Natural killer cell (primary cell): ENCODE results near the gene ETNK1. TPM values are rescaled to one million over a fixed set of nuclear protein-coding genes. Genes with fewer than 3 reads are reported as not detected.
A peak's percentile ranks its signal among the peaks of the same experiment; 100 is the strongest.

ENCODE experiments used
- ATAC-seq, 3 donors: fragments of 150-1000 bp in 2 of 3; fragments of 200-7000 bp in 1 of 3; cut with Tn5 transposase; 1 replicate in 1 of 3; 2 replicates in 2 of 3; pipeline ENCODE4 v1.10.0; 2021; ENCODE audit warnings: mild to moderate bottlenecking in 2 of 3, moderate library complexity in 2 of 3
- DNase-seq, 2 donors: peaks; one replicate each; pipeline versions ENCODE4 v3.0.0 to v3.0.0-alpha.2; 2013 to 2021; ENCODE audit warnings: mixed read lengths in 1 of 2
- H3K27ac ChIP-seq: one replicate; pipeline ENCODE4 v1.5.1; 2013; ENCODE audit warnings: mild to moderate bottlenecking, low read length
- H3K27me3 ChIP-seq: one replicate; pipeline ENCODE4 v1.6.1; 2013; ENCODE audit warnings: low read length; ENCODE audit not compliant: control insufficient read depth, insufficient read depth
- H3K36me3 ChIP-seq: one replicate; pipeline ENCODE4 v1.6.1; 2013; ENCODE audit warnings: low read length; ENCODE audit not compliant: control insufficient read depth, insufficient read depth
- H3K4me1 ChIP-seq: one replicate; pipeline ENCODE4 v1.6.1; 2013; ENCODE audit warnings: low read length; ENCODE audit not compliant: control insufficient read depth, insufficient read depth
- H3K4me3 ChIP-seq: one replicate; pipeline ENCODE4 v1.5.1; 2013; ENCODE audit warnings: low read length
- H3K9me3 ChIP-seq: one replicate; pipeline ENCODE4 v1.6.1; 2013; ENCODE audit warnings: low read length; ENCODE audit not compliant: control insufficient read depth, insufficient read depth
- H3K27ac Mint-ChIP-seq, 2 donors: one replicate each; pipeline ENCODE4 v1.8.0; 2022; ENCODE audit warnings: mild to moderate bottlenecking in 2 of 2, mixed read lengths in 2 of 2, moderate library complexity in 1 of 2
- H3K27me3 Mint-ChIP-seq, 2 donors: one replicate each; pipeline ENCODE4 v1.8.0; 2022; ENCODE audit warnings: low read depth in 2 of 2, mixed read lengths in 2 of 2
- H3K36me3 Mint-ChIP-seq: one replicate; pipeline ENCODE4 v1.8.0; 2022; ENCODE audit warnings: mixed read lengths
- H3K4me1 Mint-ChIP-seq, 2 donors: one replicate each; pipeline ENCODE4 v1.8.0; 2022; ENCODE audit warnings: mixed read lengths in 2 of 2
- H3K4me3 Mint-ChIP-seq: one replicate; pipeline ENCODE4 v1.8.0; 2022; ENCODE audit warnings: mild to moderate bottlenecking, moderate library complexity, mixed read lengths
- H3K9me3 Mint-ChIP-seq, 2 donors: one replicate each; pipeline ENCODE4 v1.8.0; 2022; ENCODE audit warnings: mixed read lengths in 2 of 2
- WGBS: methylation state at CpG from one replicate; pipeline ENCODE4 v1.1.7; 2013; ENCODE audit warnings: missing lambda C conversion rate; ENCODE audit not compliant: insufficient coverage; 5-methylcytosine and 5-hydroxymethylcytosine counted together
- intact Hi-C: fragments of 100-400 bp; cut with micrococcal nuclease; formaldehyde crosslinking; loops from one replicate; pipeline ENCODE4 v1.14.2; 2022
- total RNA-seq, 4 donors: library from RNA; stranded (reverse); fragments of 120-200 nt in 1 of 4; gene quantifications; one replicate each; pipeline versions ENCODE4 v1.2.3 to v1.2.4, GENCODE V29; 2013 to 2022
- TF ChIP-seq, protein P1 (sequence below): fragments of 200-600 bp; IDR thresholded peaks from one replicate; pipeline ENCODE4 v1.8.0; 2022; ENCODE audit warnings: antibody characterized with exemption

ETNK1 gene
- total RNA-seq, 3 donors from 2014 or later (not counting 1 experiment from before 2014, with no cell fraction given) = 77.6 to 101 (median 85.2) TPM

- Mint-ChIP-seq H3K36me3 (no peaks in the 10 kb centered on the region), H3K4me1 (peaks cover 4 to 5% of the 10 kb centered on the region in 2 donors), H3K27ac (no peak overlapping the region), H3K4me3 (no peak overlapping the region), H3K27me3 (no peaks in the 10 kb centered on the region), H3K9me3 (no peaks in the 10 kb centered on the region)
- no peaks in the 10 kb centered on the region for H3K4me1 ChIP-seq
- H3K27me3 ChIP-seq = no peaks in the 10 kb centered on the region
- H3K9me3 ChIP-seq = no peaks in the 10 kb centered on the region
- no peak overlapping the region for H3K27ac ChIP-seq
- H3K36me3 ChIP-seq = peaks cover 25% of the 10 kb centered on the region
- 94% methylated on average over 5 of the region's 6 CpGs for WGBS
- H3K4me3 ChIP-seq = no peak overlapping the region
- TF ChIP-seq, protein P1, sequence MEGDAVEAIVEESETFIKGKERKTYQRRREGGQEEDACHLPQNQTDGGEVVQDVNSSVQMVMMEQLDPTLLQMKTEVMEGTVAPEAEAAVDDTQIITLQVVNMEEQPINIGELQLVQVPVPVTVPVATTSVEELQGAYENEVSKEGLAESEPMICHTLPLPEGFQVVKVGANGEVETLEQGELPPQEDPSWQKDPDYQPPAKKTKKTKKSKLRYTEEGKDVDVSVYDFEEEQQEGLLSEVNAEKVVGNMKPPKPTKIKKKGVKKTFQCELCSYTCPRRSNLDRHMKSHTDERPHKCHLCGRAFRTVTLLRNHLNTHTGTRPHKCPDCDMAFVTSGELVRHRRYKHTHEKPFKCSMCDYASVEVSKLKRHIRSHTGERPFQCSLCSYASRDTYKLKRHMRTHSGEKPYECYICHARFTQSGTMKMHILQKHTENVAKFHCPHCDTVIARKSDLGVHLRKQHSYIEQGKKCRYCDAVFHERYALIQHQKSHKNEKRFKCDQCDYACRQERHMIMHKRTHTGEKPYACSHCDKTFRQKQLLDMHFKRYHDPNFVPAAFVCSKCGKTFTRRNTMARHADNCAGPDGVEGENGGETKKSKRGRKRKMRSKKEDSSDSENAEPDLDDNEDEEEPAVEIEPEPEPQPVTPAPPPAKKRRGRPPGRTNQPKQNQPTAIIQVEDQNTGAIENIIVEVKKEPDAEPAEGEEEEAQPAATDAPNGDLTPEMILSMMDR = no peak
- DNase-seq = no peak
- intact Hi-C loops = no loop called here
- no peak for ATAC-seq
Measured at GRCh38 chr12:22668441-22668840, 43.5 kb downstream of the ETNK1 start.

DNA sequence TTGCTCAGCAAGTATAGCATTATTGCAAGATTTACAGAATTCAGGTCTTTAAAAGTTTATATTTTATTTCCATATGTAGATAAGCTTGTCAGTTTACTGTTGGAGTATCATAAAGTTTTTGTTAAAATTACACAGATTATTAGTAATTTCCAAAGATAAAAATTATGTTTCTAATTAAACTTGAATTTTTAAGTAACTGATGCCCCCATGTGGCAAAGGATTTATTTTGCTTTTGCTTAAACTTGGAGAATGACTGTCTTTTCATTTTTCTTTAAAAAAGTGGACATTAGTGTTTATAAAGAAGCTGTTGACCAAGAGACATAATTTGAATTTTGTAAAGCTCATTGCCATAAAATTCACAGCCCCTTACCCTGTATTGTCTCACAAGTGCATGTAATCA, 45.8 kb downstream of the ETNK1 start:
- ATAC-seq = no peak
- no peaks in the 10 kb centered on the region for H3K27me3 Mint-ChIP-seq
- intact Hi-C loops = no loop called here

GRCh38 chr12:22672951-22673350, 48.0 kb downstream of the ETNK1 start:
- intact Hi-C loops = no loop called here
- no peaks in the 10 kb centered on the region for H3K9me3 ChIP-seq
- Mint-ChIP-seq H3K4me3 (no peak overlapping the region), H3K4me1 (peaks cover 5 to 16% of the 10 kb centered on the region in 2 donors), H3K27me3 (no peaks in the 10 kb centered on the region), H3K36me3 (peaks cover 6% of the 10 kb centered on the region), H3K27ac (no peak overlapping the region), H3K9me3 (no peaks in the 10 kb centered on the region)
- H3K27me3 ChIP-seq = no peaks in the 10 kb centered on the region
- H3K36me3 ChIP-seq = peaks cover 37% of the 10 kb centered on the region
- no peak for ATAC-seq
- 99% methylated on average over 3 of the region's 3 CpGs for WGBS
- no peak for DNase-seq
- TF ChIP-seq, protein P1 = no peak
- H3K4me1 ChIP-seq = no peaks in the 10 kb centered on the region
- H3K4me3 ChIP-seq = no peak overlapping the region
- no peak overlapping the region for H3K27ac ChIP-seq

More for the DNA sequence above, 45.8 kb downstream of the ETNK1 start:
- H3K9me3 Mint-ChIP-seq = no peaks in the 10 kb centered on the region
- Histone ChIP-seq H3K4me1 (no peaks in the 10 kb centered on the region), H3K27me3 (no peaks in the 10 kb centered on the region), H3K27ac (no peak overlapping the region), H3K36me3 (peaks cover 38% of the 10 kb centered on the region), H3K4me3 (no peak overlapping the region), H3K9me3 (no peaks in the 10 kb centered on the region)
- peaks cover 0 to 5% of the 10 kb centered on the region in 2 donors for H3K4me1 Mint-ChIP-seq
- peak in 1 of 2 donors; percentile 10 for DNase-seq
- H3K4me3 Mint-ChIP-seq = no peak overlapping the region
- no peak overlapping the region for H3K27ac Mint-ChIP-seq
- H3K36me3 Mint-ChIP-seq = no peaks in the 10 kb centered on the region
- TF ChIP-seq, protein P1 = no peak
